HG02884 (cell line): ENCODE results near the gene MARK2.

ENCODE experiments used
- ATAC-seq: cut with Tn5 transposase; IDR thresholded peaks from one replicate; pipeline ENCODE4 v1.9.1; 2021; ENCODE audit warnings: mild to moderate bottlenecking, moderate library complexity; ENCODE audit not compliant: unreplicated experiment

MARK2 gene

DNA sequence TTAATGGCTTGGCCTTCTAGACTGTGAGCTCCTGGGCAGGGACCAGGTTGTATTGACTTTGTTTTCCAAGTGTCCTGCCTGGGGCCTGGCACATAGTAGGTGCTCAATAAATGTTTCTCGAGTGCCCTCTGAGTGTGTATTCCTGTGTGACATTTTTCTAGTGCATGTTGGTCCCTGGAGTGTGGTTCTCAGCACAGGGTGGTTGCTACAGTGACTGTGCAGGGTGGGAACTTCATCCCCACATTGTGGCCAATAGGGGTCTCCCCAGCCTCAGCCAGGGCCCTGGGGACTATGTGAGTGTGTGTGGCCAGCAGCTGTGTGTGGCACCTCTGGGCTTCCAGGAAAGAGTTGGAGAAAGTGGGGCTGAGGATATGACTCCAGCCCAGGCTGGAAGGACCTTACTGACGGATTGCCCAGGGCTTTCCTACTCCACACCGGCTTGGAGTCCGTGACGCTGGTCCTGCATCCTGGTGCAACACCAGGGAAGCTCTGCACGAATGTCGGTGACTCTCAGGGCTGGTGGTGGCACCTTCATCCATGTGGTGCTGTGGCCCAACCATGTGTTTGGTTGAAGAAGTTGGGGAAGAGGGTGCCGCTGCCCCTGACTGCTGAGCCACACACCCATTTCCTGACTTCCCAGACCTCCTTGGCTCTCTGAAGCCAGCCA, 9.0 kb upstream of the MARK2 start:
- no peak for ATAC-seq

DNA sequence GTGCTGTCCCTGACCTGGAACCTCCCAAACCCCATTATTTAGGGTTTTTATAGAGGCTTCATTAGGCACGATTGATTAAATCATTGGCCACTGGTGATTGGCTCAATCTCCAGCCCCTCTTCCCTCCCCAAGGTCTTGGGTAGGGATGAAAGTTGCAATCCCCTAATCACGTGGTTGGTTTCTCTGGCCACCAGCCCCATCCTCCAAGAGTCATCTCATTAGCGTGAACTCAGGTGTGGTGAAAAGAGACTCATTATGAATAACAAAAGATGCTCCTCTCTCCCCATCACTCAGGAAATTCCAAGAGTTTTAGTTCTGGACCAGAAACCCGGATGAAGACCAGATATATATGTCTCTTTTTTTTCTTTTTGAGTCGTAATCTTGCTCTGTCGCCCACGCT, 7.6 kb upstream of the MARK2 start:
- no peak for ATAC-seq

DNA sequence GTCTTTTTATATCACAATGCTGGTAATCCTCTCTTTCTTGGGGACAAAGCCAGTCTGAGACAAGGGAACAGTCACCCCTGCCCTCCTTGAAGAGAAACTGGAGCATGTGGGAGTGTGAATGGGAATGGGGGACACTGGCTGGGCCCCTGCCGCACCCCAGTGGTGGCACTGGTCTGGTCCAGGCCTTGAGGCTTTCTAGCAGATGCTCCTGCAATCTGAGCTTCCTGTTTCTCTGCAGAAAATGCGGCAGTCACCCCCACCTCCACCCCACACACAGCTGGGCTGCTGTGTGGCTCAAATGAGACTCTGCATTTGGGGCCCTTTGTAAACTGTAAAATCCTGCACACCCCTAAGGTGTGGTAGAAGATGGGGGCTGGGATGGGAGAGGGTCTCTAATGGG, 6.6 kb upstream of the MARK2 start:
- ATAC-seq: no peak

DNA sequence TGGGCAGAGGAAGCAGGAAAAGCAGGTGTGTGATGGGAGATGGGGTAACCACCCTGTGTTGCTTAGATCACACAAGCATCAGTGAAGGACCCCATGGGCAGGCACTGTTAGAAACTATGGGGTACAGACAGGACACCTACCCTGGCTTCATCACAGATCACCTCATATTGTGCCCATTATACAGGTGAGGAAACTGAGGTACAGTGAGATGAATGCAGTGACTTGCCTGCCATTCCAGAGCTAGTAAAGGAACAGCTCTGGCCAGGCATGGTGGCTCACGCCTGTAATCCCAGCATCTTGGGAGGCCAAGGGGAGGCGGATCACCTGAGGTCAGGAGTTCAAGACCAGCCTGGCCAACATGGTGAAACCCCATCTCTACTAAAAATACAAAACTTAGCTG, 5.9 kb upstream of the MARK2 start:
- ATAC-seq: no peak

DNA sequence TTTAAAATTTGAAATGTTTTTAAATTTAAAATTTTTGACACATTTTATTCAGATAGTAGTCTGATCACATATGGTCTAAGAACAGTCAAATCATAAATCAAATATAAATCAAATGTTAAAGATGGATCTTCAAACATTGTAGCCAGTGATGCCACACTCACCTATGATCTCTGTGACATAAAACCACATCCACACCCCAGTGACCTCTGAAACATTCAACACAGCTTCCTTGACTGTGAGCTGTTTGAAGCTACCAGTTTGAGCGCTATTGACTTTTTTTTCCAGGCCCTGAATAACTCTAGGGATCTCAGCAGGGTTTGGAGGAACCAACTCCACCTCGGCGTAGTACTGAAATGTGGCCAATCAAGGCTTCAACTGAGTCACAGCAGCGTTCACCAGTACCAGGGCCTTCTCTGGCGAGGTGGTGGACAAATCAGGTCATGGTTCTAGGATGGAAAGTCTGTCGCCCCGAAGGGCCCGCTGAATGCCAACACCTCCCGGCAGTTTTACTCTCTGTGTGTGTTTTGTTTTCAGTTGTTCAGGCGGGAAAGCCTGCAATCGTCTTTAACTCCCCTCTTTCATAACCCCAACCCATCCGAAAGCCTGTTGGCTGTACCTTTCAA, 4.3 kb upstream of the MARK2 start:
- ATAC-seq: no peak

DNA sequence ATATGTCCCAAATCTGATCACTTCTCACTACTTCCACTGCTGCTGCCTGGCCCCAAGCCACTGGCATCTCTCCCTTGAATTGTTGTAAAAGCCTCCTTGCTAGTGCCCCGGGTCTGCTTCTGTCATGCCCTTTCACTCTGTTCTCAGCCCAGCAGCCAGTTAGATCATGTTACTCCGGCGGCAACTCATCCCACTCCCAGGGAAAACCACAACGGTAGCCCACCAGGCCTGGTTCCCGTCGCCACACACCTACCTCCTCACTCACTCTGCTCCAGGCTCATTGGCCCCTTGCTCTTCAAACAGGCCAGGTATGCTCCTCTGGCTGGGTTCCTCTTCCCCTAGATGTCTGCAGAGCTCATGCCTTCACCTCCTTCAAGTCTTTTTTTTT, 3.8 kb upstream of the MARK2 start:
- no peak for ATAC-seq

DNA sequence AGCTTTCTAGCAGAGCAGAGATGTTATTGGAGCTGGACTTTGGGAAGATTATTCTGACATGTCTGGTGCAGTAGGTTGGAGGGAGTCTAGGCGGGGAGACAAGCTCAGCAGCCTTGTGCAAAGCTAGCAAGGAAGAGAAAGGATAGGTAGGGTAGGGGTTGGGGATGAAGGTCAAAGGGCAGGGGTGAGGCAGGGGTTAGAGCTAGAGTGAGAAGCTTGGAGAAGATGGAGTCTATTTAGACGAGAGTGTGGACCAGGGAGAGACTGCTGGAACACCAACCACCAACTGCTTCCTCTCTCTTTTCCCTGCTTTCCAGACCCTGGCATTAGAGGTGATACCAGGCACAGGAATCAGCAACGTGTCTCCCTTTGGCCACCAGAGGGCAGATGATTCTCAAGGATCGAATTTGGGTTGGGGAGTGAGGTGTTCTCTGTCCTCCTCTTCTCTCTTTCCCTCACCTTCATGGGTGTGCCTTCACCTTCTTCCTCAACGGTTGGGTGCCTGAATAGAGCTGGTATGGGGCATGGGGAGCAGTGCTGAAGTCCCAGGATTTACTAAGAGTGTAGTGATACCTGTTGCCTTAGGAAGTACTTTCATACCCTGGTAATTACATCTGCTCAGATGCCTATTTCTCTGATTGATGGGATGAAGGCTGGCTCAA, 1.8 kb upstream of the MARK2 start:
- ATAC-seq: no peak

DNA sequence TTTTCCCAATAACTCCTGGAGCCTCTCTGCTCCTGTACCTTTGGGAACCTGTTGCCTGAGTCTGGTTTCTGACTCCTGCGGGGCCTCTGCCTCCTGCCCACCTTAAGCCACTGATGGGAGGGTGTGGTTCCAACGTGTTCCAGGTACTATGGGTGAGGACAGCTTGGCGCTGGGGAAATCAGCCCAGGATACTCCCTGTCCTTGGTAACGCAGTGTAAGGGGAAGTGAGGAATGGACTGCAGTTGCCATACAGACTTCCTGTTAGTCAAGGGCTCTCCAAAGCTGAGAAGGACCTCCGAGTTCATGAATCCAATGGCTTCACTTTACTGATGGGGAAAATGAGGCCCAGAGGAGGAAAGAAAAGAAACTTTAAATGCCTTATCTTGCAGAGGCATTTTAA, 1.2 kb upstream of the MARK2 start:
- no peak for ATAC-seq

DNA sequence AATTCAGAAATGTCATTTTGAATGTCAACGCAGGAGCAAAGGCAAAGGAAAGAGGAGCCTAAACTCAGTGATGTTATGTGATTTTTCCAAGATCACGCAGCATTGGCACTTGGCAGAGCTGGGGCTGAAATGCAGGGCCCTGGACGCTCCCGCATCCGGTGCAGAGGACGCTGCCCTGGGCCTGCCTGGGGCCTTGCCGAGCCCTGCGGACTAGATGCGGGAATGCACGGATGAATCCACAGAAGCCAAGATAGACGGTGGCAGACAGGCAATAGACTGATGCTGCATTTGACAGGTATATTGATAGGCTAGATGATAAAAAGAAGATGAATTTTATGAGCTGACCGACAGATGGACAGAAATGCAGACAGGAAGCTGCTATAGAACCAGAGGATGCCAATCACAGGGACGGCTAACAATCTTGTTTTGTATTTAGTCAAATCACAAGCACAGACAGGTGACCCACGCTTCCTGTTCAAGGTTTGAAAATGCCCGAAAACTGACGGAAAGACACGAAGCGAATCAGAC, 696 bp upstream of the MARK2 start:
- no peak for ATAC-seq

DNA sequence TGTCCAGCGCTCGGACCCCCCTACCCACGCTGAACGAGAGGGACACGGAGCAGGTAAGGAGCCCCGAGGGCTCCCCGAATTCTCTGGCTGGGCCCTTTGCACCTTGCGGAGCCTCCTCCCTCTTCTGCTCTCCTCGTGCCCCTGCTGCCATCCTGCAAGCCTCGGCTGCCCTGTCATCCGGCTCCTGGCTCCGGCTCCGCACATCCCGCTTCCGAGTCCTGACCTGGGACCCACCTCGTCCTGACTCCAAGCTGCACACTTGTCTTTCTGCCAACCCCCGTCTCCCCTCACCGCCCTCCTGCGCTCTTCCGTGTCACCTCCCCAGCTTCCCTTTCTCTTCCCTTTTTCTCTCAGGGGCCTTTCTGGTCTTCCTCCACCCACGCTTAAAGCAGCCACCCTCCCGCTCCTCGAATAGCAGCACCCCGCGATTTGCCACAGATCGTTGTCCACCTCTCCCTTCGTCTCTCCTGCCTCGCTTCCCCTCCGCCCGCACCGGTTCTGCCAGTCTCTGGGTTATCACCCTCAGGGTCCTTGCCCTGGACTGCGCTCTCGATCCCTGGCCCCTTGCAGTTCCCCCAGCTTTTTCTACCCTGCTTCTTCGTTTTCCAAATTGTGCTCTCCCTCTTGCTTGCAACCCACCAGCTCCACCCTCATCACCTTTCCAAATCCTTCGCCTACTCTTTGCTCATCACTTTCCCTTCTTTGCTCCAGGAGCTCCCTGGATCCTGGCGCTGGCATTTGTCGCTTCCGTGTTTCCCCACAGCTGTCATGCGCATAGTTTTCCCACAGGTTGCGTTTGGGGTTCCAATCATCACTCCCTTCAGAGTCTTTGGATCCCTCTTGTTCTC, 822 bp downstream of the MARK2 start:
- ATAC-seq: no peak

DNA sequence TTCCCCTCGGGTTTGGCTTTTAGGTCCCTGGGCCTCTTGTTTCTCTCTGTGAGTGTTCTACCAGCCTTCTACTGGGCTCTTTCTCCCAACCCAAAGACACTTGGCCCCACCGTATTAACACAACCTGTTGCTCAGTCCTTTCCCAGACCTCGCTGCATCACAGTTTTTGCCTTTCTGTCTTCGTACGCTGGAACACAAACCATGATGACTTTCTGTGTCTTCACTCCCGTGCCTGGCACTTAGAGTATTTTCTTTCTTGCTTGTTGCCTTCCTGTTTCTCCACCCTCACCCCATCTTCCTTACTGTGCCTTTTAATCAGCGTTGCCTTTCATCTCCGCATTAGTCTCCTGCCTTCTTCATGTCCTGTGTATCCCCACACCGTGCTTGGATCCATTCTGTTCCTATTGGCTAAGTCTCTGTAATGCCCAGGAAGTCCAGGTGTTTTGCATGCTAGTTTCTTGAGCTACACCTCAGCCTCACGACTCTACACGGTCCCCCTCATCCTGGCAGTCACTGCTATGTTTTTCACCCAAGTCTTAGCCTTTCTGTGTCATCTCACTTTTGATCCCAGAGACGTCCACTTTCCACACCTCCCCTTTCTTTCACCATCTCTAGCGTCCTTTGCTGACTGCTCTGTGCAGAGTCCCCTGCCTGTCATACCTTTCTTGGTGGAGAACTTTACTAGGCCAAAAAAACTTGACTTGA, 1.6 kb downstream of the MARK2 start:
- ATAC-seq: no peak

DNA sequence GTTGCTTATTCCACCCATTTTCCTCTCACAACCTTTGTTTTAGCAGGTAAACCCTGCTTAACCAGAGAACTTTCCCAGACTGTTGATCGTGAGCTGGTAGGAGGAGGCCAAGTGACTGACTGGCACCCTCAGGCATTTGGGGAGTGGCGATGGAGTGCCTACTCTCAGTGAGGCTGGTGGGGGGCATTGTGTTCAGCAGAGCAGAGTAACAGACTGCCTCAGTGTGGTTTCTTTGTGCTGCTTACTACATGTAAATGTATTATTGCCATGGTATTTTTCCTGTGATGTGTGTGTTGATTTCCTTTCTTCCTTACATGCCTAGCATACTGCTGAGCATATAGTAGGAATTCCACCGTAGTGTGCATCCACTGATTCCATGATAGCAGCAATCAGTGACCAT, 2.6 kb downstream of the MARK2 start:
- ATAC-seq: no peak

DNA sequence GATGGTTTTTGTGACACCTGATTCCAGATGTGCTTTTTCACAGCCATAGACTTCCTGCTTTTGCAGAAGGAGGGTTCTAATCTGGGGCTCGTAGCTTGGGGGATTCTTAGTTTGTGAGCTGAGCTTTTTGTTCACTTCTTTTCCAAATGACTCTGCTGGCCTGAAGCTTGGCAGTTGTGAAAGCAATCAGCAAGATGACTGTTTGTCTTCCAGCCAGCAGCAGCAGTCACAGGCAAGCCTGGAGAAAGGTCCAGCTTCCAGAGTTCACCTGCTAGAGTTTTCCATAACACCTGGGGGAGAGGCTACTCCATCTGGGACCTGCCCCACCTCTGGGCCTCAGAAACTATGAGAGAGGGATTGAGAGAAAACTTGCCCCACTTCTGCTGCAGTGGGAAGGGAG, 4.1 kb downstream of the MARK2 start:
- no peak for ATAC-seq

DNA sequence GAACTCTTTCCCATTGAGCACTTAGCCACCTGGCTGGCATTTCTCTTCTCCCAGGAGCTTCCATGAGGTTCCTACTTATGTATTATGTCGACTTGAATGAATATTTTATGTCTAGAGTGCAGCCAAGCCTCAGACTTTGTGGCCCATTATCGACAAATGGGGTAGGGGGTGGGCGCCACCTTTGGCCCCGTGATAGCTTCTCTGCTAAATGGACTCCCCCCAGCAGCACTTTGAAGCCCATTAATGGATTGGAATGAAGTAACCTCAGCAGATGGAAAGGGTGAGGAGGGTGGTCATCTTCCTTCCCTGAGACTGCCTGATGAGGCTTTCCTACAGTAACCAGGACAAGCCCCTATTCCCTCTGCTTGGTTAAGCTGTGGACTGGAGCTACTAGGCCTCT, 5.9 kb downstream of the MARK2 start:
- ATAC-seq: no peak

DNA sequence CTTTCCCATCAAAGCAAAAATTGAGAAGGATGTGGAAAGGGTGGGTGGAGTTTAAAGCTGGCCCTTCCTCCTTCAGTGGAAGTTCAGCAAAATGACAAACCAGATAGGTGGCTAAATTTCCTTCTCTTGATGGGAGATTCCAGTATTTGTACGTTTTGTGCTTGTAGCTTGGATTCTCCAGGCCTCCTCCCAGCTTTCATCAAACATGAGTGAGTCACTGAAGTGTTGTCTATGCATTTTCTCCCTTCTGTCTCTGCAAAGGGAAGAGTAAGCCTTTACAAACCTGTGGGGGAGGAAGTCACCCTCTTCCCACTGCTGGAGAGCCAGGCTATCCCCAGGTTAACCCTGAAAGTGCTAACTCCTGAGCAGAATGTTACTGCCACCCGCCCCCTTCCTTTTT, 6.4 kb downstream of the MARK2 start:
- no peak for ATAC-seq

DNA sequence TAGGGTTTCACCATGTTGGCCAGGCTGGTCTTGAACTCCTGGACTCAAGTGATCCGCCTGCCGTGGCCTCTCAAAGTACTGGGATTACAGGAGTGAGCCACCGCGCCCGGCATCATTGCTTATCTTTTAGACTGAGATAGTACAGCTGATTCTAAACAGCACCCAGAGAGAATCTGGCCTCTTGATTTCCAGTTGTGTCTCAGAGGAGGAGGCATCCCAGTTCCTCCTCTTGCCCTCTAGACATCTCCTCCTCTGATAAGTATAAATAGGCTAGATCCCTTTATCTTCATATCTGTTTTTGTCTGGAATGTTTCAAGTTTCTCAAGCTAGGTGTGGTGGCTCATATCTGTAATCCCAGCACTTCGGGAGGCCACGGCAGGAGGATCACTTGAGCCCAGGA, 7.0 kb downstream of the MARK2 start:
- ATAC-seq: no peak

DNA sequence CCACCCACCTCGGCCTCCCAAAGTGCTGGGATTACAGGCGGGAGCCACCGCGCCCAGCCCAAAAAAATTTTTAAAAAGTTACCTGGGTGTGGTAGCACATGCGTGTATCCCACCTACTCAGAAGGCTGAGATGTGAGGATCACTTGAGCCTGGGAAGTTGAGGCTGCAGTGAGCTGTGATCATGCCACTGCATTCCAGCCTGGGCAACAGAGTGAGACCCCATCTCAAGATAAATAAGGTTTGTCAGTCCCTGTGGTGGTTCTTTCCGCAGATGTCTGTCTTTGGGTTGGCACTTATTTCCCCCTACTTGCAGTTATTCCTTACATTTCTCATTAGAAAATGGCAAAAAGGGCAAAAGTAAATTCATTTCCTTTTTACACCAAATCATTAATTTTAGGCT, 8.0 kb downstream of the MARK2 start:
- ATAC-seq: no peak

DNA sequence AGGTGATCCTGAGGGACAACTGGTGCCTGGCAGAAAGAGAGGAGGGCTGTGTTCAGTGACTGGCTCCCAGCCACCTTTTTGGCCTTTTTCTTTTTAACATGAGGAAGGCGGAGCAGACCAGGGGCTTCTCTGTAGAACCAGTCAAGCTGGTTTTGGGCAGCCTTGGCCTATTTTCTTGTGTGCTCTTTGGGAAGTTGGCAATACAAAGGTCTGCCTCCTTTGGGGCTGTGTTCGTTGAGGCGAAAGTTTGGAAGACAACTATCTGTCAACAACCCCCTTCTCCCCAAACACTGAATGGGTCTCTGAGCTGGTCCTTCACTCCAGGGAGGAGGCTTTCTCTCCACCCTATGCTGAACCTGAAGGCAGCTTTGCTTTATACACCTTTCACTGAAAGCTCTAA, 8.5 kb downstream of the MARK2 start:
- ATAC-seq: no peak

DNA sequence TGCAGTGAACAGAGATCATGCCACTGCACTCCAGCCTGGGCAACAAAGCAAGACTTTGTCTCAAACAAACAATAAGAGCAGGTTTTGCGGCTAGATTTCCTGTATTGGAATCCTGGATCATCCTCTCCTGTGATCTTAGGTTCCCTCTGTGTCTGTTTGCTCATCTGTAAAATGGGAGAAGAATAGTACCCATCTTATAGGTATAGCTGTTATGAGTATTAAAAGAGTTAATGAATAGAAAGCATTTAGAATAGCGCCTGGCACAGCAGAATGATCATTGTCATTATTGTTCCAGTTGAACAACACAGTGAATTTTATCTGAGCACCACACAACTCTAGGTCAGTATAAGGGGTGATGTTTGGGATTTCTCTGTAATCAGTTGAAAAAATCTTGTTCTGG, 10.8 kb downstream of the MARK2 start:
- ATAC-seq: no peak

DNA sequence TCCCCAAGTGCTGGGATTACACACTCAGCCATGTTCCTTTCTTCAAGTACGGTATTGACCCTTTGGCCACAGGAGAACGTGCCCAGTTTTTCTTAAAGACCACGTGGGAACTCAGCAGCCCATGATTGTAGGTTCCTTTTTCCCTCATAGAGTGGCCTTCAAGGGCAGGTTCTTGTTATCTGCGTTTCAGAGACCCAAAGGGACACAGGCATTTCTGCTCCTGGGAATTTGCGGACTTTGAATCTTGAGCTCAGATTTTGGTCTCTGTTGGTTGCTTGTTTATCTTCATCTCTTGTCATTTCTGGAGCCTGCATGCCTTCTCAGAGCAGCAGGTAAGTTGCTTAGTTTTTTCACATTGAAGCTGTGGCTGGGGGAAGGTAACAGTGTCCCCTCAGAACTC, 12.0 kb downstream of the MARK2 start:
- no peak for ATAC-seq

DNA sequence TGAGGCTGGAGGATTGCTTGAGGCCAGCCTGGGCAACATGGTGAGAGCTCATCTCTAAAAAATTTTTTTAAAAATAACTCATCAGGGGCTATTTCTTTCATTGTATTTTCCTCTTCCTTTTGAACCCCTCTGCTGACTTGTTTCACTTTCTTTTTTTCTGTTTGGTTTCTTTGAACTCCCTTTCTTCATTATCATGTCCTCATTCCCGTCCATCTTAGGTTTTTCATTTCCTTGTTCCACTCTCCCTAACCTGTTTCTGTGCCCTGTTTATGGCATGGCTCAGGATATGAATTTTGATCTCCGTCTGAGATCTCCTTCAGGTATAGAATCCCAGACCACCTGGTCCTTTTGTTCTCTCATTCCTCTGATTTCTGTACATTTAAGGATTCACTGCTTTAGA, 12.5 kb downstream of the MARK2 start:
- ATAC-seq: no peak
